Epithelial cell of proximal tubule (primary cell): ENCODE data around the gene RPS19. TPM values are rescaled to one million over a fixed set of nuclear protein-coding genes. Genes with fewer than 3 reads are reported as not detected.

ENCODE experiments used
- DNase-seq: peaks from one replicate; pipeline ENCODE4 v3.0.0-alpha.2; 2011; ENCODE audit warnings: low read depth
- H3K4me3 ChIP-seq: 2 replicates; pipeline ENCODE4 v1.5.1; 2011; ENCODE audit warnings: low read depth, mild to moderate bottlenecking, low read length
- total RNA-seq: library from RNA; depleted of rRNA; stranded (reverse); fragments of >200 nt; gene quantifications from 2 replicates; pipeline ENCODE4 v1.2.3, GENCODE V29; 2015
- TF ChIP-seq, protein P1 (sequence below): conservative IDR thresholded peaks from 2 replicates; pipeline ENCODE4 v1.5.1; 2012; ENCODE audit warnings: low read depth, mild to moderate bottlenecking, low read length

Gene RPS19
- total RNA-seq, 1 donor from 2014 or later: 1,845 TPM

DNA sequence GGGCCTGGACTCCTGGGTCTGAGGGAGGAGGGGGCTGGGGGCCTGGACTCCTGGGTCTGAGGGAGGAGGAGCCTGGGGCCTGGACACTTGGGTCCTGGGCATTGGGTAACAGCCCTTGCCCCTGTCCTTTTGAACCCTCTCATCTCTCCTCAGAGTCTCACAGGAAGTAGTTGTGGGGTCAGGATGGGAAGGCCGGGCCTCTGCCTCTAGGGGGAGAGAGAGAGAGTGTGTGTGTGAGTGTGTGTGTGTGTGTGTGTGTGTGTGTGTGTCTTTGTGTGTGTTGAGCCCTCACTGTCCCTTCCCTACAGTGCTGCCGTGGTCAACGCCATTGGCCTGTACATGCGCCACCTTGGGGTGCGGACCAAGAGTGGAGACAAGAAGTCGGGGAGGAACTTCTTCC, 33.8 kb downstream of the RPS19 start:
- H3K4me3 ChIP-seq: no peak overlapping the region
- TF ChIP-seq, protein P1, sequence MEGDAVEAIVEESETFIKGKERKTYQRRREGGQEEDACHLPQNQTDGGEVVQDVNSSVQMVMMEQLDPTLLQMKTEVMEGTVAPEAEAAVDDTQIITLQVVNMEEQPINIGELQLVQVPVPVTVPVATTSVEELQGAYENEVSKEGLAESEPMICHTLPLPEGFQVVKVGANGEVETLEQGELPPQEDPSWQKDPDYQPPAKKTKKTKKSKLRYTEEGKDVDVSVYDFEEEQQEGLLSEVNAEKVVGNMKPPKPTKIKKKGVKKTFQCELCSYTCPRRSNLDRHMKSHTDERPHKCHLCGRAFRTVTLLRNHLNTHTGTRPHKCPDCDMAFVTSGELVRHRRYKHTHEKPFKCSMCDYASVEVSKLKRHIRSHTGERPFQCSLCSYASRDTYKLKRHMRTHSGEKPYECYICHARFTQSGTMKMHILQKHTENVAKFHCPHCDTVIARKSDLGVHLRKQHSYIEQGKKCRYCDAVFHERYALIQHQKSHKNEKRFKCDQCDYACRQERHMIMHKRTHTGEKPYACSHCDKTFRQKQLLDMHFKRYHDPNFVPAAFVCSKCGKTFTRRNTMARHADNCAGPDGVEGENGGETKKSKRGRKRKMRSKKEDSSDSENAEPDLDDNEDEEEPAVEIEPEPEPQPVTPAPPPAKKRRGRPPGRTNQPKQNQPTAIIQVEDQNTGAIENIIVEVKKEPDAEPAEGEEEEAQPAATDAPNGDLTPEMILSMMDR: no peak
- no peak for DNase-seq

DNA sequence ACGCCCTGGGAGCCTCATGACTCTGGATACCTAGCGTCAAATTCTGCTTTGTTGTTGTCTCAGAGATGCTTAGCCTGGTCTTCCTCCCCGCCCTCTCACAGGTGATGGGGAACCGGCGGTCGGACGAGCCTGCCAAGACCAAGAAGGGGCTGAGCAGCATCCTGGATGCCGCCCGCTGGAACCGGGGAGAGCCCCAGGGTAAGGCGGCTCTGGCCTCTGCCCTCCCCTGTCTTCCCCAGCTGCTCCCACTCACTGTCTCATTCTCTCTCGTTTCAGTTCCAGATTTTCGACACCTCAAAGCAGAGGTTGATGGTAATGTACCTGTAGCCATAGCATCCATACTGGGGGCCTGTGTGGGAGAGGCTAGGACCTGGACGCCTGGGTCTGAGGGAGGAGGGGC, 34.3 kb downstream of the RPS19 start:
- DNase-seq: no peak
- no peak overlapping the region for H3K4me3 ChIP-seq
- TF ChIP-seq, protein P1: no peak

DNA sequence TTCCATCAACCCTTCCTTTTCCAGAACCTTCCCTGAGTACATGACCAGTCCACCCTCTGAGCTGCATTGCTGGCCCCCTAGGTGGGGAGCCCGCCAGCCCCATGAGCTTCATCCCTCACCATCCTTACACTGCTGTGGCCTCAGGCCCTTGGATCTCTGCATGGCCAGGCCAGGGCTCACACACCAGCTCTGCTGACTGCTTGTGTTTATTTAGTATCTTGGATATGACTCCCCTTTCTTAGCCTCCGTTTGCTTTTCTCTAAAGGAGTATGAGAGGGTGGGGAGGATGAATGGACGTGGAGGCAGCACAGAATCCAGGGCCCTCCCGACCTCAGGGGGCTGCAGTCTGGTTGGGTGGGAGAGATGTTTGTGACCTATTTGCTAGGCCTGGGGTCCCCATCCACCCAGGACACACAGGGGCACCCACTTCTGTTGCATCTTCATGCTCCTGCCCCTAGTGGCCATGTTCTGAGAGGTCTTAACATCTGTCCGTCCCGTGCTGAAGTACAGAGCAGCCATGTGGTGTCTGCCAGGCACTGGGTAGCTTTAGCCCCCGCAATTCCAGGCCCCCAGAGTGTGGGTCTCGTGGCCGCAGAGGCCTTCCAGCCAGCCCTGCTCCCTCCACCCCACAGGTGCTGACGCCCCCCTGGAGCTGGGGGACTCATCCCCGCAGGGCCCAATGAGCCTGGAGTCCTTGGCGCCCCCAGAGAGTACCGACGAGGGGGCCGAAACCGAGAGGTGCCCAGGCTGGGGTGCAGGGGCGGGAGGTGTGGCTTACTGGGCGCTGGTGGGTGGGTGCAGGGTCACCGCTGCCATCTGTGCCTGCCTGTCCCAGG, 35.9 kb downstream of the RPS19 start:
- H3K4me3 ChIP-seq: no peak overlapping the region
- DNase-seq: no peak
- TF ChIP-seq, protein P1: peak; percentile 42

DNA sequence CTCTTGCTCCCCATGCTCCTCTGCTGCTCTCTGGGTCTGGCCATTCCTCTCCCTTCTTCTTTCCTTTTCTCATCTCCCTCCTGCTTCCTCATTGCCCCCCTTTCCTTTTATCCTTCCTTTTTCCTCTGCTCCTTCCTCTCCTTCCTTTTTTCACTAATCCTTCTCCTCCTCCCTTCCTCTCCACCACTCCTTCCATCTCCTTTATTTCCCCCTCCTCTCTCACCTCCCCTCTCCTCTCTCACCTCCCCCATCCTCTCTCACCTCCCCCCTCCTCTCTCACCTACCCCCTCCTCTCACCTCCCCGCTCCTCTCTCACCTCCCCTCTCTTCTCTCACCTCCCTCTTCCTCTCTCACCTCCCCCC, 36.5 kb downstream of the RPS19 start:
- no peak overlapping the region for H3K4me3 ChIP-seq
- DNase-seq: no peak
- TF ChIP-seq, protein P1: no peak

DNA sequence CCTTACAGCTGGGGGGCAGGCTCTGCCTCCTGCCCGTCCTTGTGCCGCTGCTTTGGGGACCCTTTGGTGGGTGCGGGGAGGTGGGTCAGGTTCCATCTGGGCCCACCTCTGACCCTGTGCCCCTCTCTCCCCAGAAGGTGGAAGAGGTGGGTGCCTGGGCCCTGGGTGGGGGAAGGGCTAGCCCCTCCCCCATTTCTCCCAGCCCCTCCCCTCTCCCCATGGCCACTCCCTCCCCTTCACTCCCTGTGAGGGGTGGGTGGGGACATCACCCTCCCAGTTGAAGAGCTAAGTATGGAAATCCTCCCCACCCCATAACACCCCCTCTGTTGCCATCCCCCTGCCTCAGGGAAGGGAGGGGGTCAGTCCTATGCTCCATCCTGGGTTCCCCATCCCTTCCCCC, 37.1 kb downstream of the RPS19 start:
- no peak for DNase-seq
- H3K4me3 ChIP-seq: no peak overlapping the region
- TF ChIP-seq, protein P1: no peak

DNA sequence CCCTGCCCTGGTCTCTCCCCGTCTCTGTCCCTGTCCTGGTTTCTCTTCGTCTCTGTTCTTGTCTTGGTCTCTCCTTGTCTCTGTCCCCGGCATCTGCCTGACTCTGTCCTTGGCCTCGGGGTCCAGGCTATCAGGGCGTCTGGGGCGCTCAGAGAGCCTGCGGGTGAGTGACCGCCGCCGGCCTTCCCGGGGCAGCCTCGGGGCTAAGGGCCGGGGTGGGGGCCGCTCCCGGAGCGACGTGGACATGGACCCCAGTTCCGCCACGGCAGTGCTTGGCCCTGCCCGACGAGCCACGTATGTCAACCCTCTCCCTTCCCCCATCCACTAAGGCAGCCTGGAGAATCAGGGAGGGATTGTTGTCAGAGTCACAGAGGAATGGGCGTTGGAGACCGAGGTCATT, 37.8 kb downstream of the RPS19 start:
- H3K4me3 ChIP-seq: no peak overlapping the region
- DNase-seq: no peak
- TF ChIP-seq, protein P1: no peak

DNA sequence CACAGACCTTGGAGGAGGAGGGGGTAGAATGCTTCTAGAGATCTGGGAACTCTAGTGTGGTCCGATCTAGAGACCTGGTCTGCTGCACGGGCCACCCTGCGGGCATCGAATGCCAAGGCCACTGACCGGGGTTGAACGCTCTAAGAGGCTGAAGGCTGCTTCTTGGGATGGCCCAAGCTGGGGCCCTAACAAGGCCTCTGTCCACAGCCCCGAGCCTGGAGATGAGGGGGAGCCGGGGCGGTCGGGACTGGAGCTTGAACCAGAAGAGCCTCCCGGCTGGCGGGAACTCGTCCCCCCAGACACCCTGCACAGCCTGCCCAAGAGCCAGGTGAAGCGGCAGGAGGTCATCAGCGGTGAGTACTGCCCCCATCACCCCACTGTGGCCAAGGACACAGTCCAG, 38.2 kb downstream of the RPS19 start:
- TF ChIP-seq, protein P1: no peak
- no peak overlapping the region for H3K4me3 ChIP-seq
- no peak for DNase-seq
